AG10803 (cell line): Measurements from ENCODE around the gene RNF32.
"Not testable (repeated sequence)": the region's sequence is repeated elsewhere in the genome, so short reads cannot be mapped to it uniquely, and the experiment has no call there.

ENCODE experiments used
- DNase-seq: peaks from one replicate; pipeline ENCODE4 v3.0.0; 2010; ENCODE audit warnings: low read depth
- H3K4me3 ChIP-seq: 2 replicates; pipeline ENCODE4 v1.5.1; 2011; ENCODE audit warnings: mild to moderate bottlenecking, low read length, control low read depth
- TF ChIP-seq, protein P1 (sequence below): conservative IDR thresholded peaks from 2 replicates; pipeline ENCODE4 v1.5.1; 2011; ENCODE audit warnings: mild to moderate bottlenecking, low read length, control low read depth, inconsistent platforms

Gene RNF32

DNA sequence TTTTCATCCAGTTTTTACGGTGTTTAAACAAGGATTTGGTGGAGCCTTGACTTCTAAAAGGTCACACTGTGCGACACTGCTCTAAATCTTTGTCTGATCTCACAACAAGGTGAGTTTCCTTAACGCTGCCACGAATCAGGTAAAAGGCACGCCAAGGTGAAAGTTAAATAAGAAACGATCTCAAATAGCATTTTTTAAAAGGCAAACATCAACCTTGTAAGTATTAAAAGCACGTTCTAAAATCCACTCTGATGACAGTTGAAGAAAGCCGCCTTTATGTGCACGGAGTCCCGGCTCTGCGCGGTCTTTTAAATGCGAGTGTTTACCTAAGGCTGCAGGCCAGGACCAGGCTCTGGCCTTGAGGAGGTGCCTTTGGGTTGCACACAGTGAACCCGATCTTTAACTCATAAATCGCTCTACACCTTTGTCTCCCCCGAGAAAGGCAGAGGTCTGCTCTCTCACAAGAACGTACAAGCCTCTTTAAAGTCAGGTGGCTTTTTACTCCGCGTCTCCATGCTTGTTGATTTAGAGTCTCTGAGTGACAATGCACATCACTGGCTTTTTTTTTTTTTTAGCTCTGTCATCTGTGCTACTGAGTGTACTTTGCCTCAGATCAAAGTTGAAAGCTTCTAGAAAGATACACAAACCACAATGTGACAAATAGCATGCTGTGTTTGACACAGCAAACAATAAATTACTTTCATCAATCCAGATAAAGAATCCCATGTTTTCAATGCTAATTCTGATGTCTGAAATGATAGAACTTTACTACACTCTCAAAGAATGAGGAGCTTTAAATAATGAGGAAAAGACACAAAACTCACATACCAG is 25.9 kb upstream of the RNF32 start:
- TF ChIP-seq, protein P1, sequence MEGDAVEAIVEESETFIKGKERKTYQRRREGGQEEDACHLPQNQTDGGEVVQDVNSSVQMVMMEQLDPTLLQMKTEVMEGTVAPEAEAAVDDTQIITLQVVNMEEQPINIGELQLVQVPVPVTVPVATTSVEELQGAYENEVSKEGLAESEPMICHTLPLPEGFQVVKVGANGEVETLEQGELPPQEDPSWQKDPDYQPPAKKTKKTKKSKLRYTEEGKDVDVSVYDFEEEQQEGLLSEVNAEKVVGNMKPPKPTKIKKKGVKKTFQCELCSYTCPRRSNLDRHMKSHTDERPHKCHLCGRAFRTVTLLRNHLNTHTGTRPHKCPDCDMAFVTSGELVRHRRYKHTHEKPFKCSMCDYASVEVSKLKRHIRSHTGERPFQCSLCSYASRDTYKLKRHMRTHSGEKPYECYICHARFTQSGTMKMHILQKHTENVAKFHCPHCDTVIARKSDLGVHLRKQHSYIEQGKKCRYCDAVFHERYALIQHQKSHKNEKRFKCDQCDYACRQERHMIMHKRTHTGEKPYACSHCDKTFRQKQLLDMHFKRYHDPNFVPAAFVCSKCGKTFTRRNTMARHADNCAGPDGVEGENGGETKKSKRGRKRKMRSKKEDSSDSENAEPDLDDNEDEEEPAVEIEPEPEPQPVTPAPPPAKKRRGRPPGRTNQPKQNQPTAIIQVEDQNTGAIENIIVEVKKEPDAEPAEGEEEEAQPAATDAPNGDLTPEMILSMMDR: no peak
- H3K4me3 ChIP-seq: no peak overlapping the region
- no peak for DNase-seq

DNA sequence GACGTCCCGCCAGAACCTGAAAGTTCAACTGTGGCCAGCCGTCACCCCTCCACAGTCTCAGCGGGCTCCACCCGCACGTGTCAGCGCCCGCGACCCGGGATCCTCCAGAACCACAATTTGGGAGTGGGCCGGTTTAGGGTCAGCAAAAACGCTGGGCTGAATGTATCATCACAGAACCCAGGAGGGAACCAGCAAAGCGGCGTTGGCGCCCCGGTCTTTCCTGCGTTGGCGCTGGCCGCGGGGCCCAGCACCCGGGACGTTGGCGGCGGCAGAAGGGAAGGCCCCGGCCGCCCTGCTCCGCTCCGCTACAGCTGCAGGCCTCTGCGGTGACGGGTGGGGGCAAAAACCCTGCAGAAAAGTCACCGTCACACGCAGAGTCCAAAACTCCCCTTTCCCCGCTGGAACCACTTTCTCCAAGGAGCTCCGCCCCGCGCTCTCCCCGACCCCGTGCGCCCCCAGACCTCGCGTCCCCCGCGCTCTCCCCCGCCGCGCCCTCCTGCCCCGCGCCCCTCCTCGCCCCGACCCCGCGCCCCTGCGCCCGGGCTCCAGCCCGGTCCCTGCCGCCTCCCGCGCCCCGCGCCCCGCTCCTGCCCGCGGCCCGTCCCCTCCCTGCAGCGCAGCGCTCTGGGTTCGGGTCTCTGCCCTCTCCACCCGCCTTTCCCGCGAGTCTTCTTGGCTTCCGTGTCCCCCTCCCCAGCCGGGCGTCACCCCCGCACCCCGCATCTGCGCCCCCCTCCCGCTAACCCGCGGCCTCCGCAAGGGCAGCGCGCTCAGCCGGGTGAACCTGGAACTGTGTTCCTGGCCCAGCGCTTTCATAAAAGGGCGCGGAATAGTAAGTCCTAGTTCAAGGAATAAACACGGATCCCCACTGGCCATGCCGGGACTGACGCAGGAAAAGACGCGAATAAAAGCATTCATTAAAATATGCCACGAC is 24.0 kb upstream of the RNF32 start:
- TF ChIP-seq, protein P1: no peak
- no peak for DNase-seq
- no peak overlapping the region for H3K4me3 ChIP-seq

DNA sequence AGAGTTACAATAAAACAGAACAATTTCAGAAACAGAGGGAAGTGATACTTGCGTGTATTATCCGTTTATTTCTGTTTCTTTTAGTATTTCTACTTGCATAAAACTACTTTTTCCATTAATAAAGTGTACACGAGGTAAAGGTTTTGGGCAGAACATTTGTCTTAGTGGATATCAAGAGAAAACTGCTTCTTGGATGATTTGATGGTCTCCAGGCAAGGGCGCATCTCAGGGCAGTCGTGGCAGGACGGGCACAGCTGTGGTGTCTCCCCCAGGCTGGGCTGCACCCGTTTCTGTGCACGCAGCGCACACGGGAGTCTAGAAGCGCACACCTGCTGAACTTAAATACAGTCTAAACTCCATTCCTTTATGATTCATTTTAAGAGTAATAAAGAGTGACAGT is 23.4 kb upstream of the RNF32 start:
- TF ChIP-seq, protein P1: no peak
- DNase-seq: no peak
- no peak overlapping the region for H3K4me3 ChIP-seq

DNA sequence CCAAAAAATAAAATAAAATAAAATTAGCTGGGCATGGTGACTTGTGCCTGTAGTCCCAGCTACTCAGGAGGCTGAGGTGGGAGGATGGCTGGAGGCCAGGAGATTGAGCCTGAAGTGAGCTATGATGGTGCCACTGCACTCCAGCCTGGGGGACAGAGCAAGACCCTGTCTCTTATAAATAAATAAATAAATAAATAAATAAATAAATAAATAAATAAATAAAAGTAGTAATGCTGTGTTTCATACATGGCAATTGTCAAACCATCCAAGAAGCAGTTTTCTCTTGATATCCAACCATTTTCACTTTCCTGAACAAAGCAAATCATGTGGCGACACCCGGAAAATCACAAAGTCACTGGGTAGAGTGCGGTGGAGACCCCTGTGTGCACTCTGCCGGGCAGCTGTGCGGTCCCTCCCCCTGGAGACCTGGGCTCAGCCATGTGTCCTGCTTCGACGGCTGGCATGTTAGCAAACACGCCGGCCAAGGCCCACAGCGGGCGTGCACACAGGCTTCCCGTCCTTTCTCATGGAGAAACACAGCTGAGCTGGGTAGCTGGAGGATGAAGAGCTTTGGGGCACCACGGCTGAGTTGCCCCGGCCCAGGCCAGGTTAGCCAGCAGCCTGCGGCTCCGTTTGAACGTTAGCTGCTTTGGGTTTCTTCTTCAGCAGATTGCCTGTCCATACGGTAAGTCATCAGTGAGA is 22.3 kb upstream of the RNF32 start:
- DNase-seq: no peak
- TF ChIP-seq, protein P1: no peak
- no peak overlapping the region for H3K4me3 ChIP-seq

DNA sequence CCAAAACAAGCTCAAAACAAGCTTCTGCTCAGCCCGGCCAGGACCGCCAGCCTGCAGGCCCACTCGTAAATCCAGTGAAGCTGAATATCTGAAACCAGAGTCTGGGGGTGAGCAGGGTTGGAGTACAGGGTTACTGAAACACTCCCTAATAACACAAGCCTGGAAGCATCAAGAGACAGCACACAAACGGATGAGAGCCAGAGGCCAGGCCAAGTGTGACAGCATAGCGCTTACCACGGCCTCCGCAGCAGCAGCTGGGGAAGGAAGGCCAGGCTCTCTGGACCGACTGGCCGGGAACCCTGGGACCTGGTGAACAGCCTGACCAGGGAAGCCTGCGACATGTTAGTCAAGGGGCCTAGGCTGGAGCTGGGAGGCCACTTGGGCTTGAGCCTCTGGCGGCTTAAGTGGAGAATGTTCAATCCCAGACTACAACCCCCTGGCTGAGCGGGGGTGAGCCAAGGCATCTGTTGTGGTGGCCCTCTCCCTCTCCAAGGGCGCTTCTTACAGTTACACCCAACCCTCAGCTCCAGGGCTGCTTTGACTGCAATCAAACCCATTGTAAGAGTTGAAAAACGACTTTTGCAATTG is 21.7 kb upstream of the RNF32 start:
- TF ChIP-seq, protein P1: no peak
- H3K4me3 ChIP-seq: no peak overlapping the region
- no peak for DNase-seq

DNA sequence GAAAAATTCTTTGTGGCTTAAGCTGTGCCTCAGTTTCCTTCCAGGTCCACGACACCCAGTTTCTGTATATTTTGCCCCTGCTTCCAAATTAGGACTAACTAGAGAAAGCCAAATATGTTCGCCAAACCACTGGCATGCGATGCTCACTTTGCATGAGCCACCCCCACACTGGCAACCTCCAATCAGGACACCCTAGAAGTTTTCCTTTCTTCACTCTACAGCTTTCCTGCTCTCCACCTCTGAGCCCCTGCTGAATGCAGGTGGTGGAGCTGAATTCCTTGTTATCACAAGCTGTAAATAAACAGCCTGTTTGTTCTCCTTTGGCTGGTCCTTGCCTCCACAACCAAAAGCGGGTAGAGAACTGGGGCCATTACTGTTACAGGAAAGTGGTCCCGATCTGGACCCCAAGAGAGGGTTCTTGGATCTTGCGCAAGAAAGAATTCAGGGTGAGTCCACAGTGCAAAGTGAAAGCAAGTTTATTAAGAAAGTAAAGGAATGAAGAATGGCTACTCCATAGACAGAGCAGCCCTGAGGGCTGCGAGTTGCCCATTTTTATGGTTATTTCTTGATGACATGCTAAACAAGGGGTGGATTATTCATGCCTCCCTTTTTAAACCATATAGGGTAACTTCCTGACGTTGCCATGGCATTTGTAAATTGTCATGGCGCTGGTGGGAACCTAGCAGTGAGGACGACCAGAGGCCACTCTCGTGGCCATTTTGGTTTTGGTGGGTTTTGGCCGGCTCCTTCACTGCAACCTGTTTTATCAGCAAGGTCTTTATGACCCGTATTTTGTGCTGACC is 20.9 kb upstream of the RNF32 start:
- not testable (repeated sequence) for H3K4me3 ChIP-seq, DNase-seq
